ENCODE data around the gene PZP. TPM values are rescaled to one million over a fixed set of nuclear protein-coding genes. Genes with fewer than 3 reads are reported as not detected.
"Not testable (repeated sequence)": the region's sequence is repeated elsewhere in the genome, so short reads cannot be mapped to it uniquely, and the experiment has no call there.

The PZP gene
- total RNA-seq (under 1 TPM; 0.29 to 0.87 TPM), polyA plus RNA-seq (not detected)
- long read RNA-seq, donor 1, partial matches to known transcripts = 0 of 4 reads
- long read RNA-seq, donor 1, other reads (novel, unspliced or antisense) = 4 of 4 reads
- long read RNA-seq, donor 2, partial matches to known transcripts = 0 of 4 reads
- long read RNA-seq, donor 2, other reads (novel, unspliced or antisense) = 4 of 4 reads

DNA sequence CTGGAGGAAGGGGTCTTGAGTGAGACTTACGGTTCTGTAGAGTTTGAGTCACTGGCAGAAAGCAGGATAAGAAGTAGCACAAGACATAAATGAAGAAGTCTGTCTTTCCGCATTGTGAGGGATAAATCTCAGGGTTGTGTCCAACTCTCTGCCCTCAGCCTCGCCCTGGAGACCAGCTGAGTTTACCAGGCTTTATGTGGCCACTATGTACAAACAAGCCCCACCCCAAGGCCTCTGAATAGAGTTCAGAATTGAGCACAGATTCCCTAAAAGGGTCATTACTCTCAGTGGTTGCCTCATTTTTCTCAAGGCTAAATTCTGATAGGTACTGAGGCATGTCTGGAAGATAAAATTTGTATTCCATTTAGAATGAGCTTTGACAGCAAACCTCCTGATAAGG lies at the start of gene PZP:
Gene PZP, minus strand, starts transcription at position 167 of the 400 bp plus-strand sequence. Its CDS starts 54 bp downstream, at position 113.
- Histone ChIP-seq H3K4me1 (ENCODE audit: control insufficient read depth in 1 of 2, insufficient read depth in 2 of 2, low read length in 2 of 2) (no peaks in the 10 kb centered on the region), H3K9me3 (ENCODE audit: control insufficient read depth, low read length) (no peaks in the 10 kb centered on the region), H3K4me3 (ENCODE audit: low read length in 2 of 2) (no peak within 1 kb of the TSS), H3K36me3 (ENCODE audit: control insufficient read depth in 1 of 2, insufficient read depth in 2 of 2, low read length in 1 of 2) (no peaks in the 10 kb centered on the region), H3K27ac (ENCODE audit: low read depth in 1 of 2, low read length in 2 of 2) (no peak within 1 kb of the TSS), H3K27me3 (ENCODE audit: control insufficient read depth in 1 of 2, insufficient read depth in 2 of 2, low read length in 1 of 2) (no peaks in the 10 kb centered on the region)
- 81 to 83% methylated on average over 3 of the region's 3 CpGs for WGBS, 2 donors
- no peak for ATAC-seq (ENCODE audit: low FRiP score)
- intact Hi-C loops (cut with DNase I) = no loop called here
- DNase-seq = no peak

DNA sequence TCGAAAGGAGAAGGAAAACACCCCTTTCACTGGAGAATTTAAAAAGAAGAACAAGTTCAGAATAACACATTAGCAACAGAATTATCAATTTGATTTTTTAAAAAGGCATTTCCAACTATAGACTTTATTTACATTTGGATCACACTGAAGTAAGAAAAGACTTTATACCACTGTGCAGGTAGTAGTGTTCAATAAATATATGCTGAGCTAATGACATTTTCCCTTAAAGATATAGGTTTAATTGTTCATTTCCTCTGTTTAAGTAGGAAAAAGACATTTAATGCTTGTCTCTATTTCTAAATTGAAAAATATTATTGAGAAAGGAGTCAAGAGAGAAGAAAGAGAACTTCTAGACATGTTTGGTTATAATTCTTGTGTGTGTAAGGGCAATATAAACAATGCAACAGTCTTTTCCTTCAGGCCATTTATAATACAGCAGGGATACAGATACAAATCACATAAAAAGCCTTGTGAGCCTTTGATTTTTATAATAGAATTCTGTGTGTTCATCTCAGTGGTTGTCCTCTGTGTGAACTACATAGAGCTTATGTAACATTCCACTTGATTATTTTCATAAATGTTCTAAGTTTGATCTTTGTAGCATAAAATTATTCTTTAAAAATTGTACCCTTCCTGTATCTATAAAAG lies 48.7 kb upstream of the PZP start:
- WGBS, 2 donors = 38 to 40% methylated on average over 1 of the region's 1 CpG
- H3K36me3 ChIP-seq (ENCODE audit: control insufficient read depth in 1 of 2, insufficient read depth in 2 of 2, low read length in 1 of 2) = no peaks in the 10 kb centered on the region
- ATAC-seq (ENCODE audit: low FRiP score) (no peak), DNase-seq (no peak)
- H3K4me1 ChIP-seq (ENCODE audit: control insufficient read depth in 1 of 2, insufficient read depth in 2 of 2, low read length in 2 of 2) = no peaks in the 10 kb centered on the region
- no peaks in the 10 kb centered on the region for H3K9me3 ChIP-seq (ENCODE audit: control insufficient read depth, low read length)
- intact Hi-C loops (cut with DNase I) = no loop called here
- H3K27me3 ChIP-seq (ENCODE audit: control insufficient read depth in 1 of 2, insufficient read depth in 2 of 2, low read length in 1 of 2) = no peaks in the 10 kb centered on the region
- no peak overlapping the region for H3K27ac ChIP-seq (ENCODE audit: low read depth in 1 of 2, low read length in 2 of 2)
- no peak overlapping the region for H3K4me3 ChIP-seq (ENCODE audit: low read length in 2 of 2)

DNA sequence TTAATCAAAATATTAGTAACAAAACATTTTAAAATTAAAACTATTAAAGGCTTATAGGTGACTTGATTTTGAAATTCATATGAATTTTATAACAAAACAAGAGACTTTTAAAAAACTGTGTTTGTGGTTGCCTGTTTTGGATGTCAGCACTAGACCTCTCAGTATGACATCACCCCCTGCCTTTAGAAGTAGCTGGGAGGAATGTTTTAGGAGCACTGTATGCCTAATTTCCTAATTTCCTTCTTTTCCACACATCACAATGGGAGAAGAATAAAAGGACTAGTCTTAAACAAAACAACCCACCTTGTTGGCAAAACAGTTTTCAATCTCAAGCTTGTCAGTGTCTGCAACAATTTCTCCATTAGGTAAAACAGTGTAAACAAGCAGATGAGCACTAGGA lies 48.1 kb upstream of the PZP start:
- no peak for ATAC-seq (ENCODE audit: low FRiP score)
- intact Hi-C loops (cut with DNase I) = no loop called here
- H3K9me3 ChIP-seq (ENCODE audit: control insufficient read depth, low read length) = no peaks in the 10 kb centered on the region

DNA sequence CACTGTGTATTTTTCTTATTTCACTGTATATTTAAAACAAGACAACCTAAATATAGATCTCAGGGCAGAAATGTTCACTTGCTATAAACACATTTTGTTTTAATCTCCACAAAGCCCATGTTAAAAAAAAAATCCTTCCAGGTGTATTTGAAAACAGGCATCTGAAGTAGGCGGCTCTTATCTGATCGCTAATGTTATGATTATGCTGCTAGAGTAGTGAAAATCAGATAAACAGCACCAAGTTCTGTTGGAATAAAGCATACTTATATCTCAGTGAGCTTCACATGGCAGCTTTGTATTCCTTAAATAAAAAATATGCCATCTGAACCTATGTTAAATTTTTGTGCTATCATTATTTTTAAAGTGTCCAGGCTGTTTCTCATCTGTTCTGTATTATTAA lies 47.6 kb upstream of the PZP start:
- DNase-seq (no peak), ATAC-seq (ENCODE audit: low FRiP score) (no peak)
- WGBS, 2 donors = 47 to 68% methylated on average over 2 of the region's 2 CpGs
- Histone ChIP-seq H3K4me3 (ENCODE audit: low read length in 2 of 2) (no peak overlapping the region), H3K27ac (ENCODE audit: low read depth in 1 of 2, low read length in 2 of 2) (no peak overlapping the region), H3K36me3 (ENCODE audit: control insufficient read depth in 1 of 2, insufficient read depth in 2 of 2, low read length in 1 of 2) (no peaks in the 10 kb centered on the region), H3K4me1 (ENCODE audit: control insufficient read depth in 1 of 2, insufficient read depth in 2 of 2, low read length in 2 of 2) (no peaks in the 10 kb centered on the region), H3K27me3 (ENCODE audit: control insufficient read depth in 1 of 2, insufficient read depth in 2 of 2, low read length in 1 of 2) (no peaks in the 10 kb centered on the region), H3K9me3 (ENCODE audit: control insufficient read depth, low read length) (no peaks in the 10 kb centered on the region)
- intact Hi-C loops (cut with DNase I) = no loop called here

More for the DNA sequence above, 48.1 kb upstream of the PZP start:
- H3K4me3 ChIP-seq (ENCODE audit: low read length in 2 of 2) = no peak overlapping the region
- no peaks in the 10 kb centered on the region for H3K36me3 ChIP-seq (ENCODE audit: control insufficient read depth in 1 of 2, insufficient read depth in 2 of 2, low read length in 1 of 2)
- H3K27ac ChIP-seq (ENCODE audit: low read depth in 1 of 2, low read length in 2 of 2) = no peak overlapping the region
- DNase-seq = no peak
- H3K27me3 ChIP-seq (ENCODE audit: control insufficient read depth in 1 of 2, insufficient read depth in 2 of 2, low read length in 1 of 2) = no peaks in the 10 kb centered on the region
- no peaks in the 10 kb centered on the region for H3K4me1 ChIP-seq (ENCODE audit: control insufficient read depth in 1 of 2, insufficient read depth in 2 of 2, low read length in 2 of 2)

DNA sequence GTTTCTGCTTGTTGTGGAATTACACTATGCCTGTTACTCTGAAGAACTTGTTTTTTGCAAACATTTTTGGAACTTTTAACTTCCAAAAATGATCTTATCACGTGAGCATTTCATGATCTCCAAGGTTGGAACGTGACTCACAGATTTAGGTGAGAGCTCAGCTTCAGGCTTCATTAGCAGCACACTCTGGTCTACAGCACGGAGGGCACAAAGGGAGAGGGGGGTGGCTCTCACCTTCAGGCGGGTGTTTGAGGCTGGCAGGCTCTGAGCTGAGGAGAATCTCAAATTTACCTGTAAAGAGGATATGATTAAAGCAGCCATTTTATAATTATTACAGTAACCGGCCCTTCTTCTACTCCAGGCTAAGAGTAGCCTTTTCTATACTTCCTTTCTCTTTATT lies 45.3 kb upstream of the PZP start:
- H3K27ac ChIP-seq (ENCODE audit: low read depth in 1 of 2, low read length in 2 of 2) = no peak overlapping the region
- H3K4me1 ChIP-seq (ENCODE audit: control insufficient read depth in 1 of 2, insufficient read depth in 2 of 2, low read length in 2 of 2) = no peaks in the 10 kb centered on the region
- H3K27me3 ChIP-seq (ENCODE audit: control insufficient read depth in 1 of 2, insufficient read depth in 2 of 2, low read length in 1 of 2) = no peaks in the 10 kb centered on the region
- DNase-seq (no peak), ATAC-seq (ENCODE audit: low FRiP score) (no peak)
- H3K9me3 ChIP-seq (ENCODE audit: control insufficient read depth, low read length) = no peaks in the 10 kb centered on the region
- no peak overlapping the region for H3K4me3 ChIP-seq (ENCODE audit: low read length in 2 of 2)
- WGBS, 2 donors = 19 to 20% methylated on average over 5 of the region's 5 CpGs
- intact Hi-C loops (cut with DNase I) = no loop called here
- no peaks in the 10 kb centered on the region for H3K36me3 ChIP-seq (ENCODE audit: control insufficient read depth in 1 of 2, insufficient read depth in 2 of 2, low read length in 1 of 2)

DNA sequence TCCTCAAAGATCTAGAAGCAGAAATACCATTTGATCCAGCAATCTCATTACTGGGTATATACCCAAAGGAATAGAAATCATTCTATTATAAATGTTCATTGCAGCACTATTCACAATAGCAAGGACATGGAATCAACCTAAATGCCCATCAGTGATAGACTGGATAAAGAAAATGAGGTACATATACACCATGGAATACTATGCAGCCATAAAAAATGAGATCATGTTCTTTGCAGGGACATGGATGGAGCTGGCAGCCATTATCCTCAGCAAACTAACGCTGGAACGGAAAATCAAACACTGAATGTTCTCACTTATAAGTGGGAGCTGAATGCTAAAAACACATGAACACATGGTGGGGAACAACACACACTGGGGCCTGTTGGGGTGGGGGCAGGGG lies 44.6 kb upstream of the PZP start:
- H3K4me3 ChIP-seq (ENCODE audit: low read length in 2 of 2); H3K27me3 ChIP-seq (ENCODE audit: control insufficient read depth in 1 of 2, insufficient read depth in 2 of 2, low read length in 1 of 2); DNase-seq; H3K9me3 ChIP-seq (ENCODE audit: control insufficient read depth, low read length); intact Hi-C loops (cut with DNase I); H3K36me3 ChIP-seq (ENCODE audit: control insufficient read depth in 1 of 2, insufficient read depth in 2 of 2, low read length in 1 of 2); ATAC-seq (ENCODE audit: low FRiP score); H3K27ac ChIP-seq (ENCODE audit: low read depth in 1 of 2, low read length in 2 of 2); H3K4me1 ChIP-seq (ENCODE audit: control insufficient read depth in 1 of 2, insufficient read depth in 2 of 2, low read length in 2 of 2): not testable (repeated sequence)
- WGBS, 2 donors = 87 to 91% methylated on average over 2 of the region's 2 CpGs

DNA sequence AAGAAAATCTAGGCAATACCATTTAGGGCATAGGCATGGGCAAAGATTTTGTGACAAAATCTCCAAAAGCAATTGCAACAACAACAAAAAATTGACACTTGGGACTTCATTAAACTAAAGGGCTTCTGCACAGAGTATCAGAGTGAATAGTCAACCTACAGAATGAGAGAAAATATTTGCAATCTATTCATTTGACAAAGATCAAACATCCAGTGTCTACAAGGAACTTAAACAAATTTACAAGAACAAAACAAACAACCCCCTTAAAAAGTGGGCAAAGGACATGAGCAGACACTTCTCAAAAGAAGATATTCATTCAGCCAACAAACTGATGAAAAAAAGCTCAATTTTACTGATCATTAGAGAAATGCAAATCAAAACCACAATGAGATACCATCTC lies 44.1 kb upstream of the PZP start:
- Histone ChIP-seq H3K4me1 (ENCODE audit: control insufficient read depth in 1 of 2, insufficient read depth in 2 of 2, low read length in 2 of 2) (no peaks in the 10 kb centered on the region), H3K27ac (ENCODE audit: low read depth in 1 of 2, low read length in 2 of 2) (no peak overlapping the region), H3K9me3 (ENCODE audit: control insufficient read depth, low read length) (no peaks in the 10 kb centered on the region), H3K4me3 (ENCODE audit: low read length in 2 of 2) (no peak overlapping the region), H3K27me3 (ENCODE audit: control insufficient read depth in 1 of 2, insufficient read depth in 2 of 2, low read length in 1 of 2) (no peaks in the 10 kb centered on the region), H3K36me3 (ENCODE audit: control insufficient read depth in 1 of 2, insufficient read depth in 2 of 2, low read length in 1 of 2) (no peaks in the 10 kb centered on the region)
- DNase-seq (no peak), ATAC-seq (ENCODE audit: low FRiP score) (no peak)
- intact Hi-C loops (cut with DNase I) = no loop called here

DNA sequence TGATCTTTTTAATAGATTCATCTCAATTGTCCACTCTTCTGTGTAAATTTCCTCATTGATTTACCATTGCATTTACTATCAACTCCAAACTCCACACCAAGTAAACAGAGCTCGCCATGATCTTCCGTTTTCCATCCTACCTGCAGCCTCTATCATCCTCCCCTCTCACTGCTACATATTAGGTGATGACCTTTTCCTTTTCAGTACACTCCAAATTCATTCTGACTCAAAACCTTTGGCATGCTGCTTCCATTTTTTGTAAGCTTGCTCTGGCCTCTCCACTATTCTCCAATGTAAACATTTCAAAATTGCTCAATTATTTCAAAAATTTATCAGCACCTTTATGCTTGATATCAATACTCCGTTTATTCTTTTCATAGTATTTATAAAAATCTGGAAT lies 40.2 kb upstream of the PZP start:
- 59 to 67% methylated on average over 3 of the region's 3 CpGs for WGBS, 2 donors
- intact Hi-C loops (cut with DNase I) = loop anchor here in 1 of 2 donors (10.0 kb wide), 1 partner anchor 134 kb away; the partner anchor contains the start of gene A2M
- H3K9me3 ChIP-seq (ENCODE audit: control insufficient read depth, low read length) = no peaks in the 10 kb centered on the region
- no peak for ATAC-seq (ENCODE audit: low FRiP score)
- no peaks in the 10 kb centered on the region for H3K4me1 ChIP-seq (ENCODE audit: control insufficient read depth in 1 of 2, insufficient read depth in 2 of 2, low read length in 2 of 2)
- H3K27me3 ChIP-seq (ENCODE audit: control insufficient read depth in 1 of 2, insufficient read depth in 2 of 2, low read length in 1 of 2) = no peaks in the 10 kb centered on the region
- no peaks in the 10 kb centered on the region for H3K36me3 ChIP-seq (ENCODE audit: control insufficient read depth in 1 of 2, insufficient read depth in 2 of 2, low read length in 1 of 2)
- H3K27ac ChIP-seq (ENCODE audit: low read depth in 1 of 2, low read length in 2 of 2) = no peak overlapping the region
- no peak overlapping the region for H3K4me3 ChIP-seq (ENCODE audit: low read length in 2 of 2)
- no peak for DNase-seq

DNA sequence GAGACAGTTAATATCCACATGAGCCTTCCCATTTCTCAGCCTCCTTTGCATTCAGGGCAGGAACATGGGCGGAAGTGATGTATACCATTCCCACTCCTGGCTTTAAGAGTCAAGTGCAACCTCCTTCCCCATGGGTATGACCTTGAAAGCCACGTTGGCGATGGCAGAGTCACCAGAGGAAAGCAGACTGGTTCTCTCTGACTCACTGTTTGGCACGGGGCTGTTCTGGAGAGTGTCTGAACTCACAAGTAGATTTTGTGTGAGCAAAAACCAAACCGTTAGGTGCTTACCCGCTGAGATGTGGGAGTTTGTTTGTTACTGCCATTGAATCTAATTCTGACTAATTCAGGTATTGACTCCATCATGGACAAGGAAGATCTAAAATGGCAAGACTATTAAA lies 36.7 kb upstream of the PZP start:
- Histone ChIP-seq H3K4me1 (ENCODE audit: control insufficient read depth in 1 of 2, insufficient read depth in 2 of 2, low read length in 2 of 2) (no peaks in the 10 kb centered on the region), H3K9me3 (ENCODE audit: control insufficient read depth, low read length) (no peaks in the 10 kb centered on the region), H3K27me3 (ENCODE audit: control insufficient read depth in 1 of 2, insufficient read depth in 2 of 2, low read length in 1 of 2) (no peaks in the 10 kb centered on the region), H3K4me3 (ENCODE audit: low read length in 2 of 2) (no peak overlapping the region), H3K36me3 (ENCODE audit: control insufficient read depth in 1 of 2, insufficient read depth in 2 of 2, low read length in 1 of 2) (no peaks in the 10 kb centered on the region), H3K27ac (ENCODE audit: low read depth in 1 of 2, low read length in 2 of 2) (no peak overlapping the region)
- no peak for DNase-seq
- ATAC-seq (ENCODE audit: low FRiP score) = no peak
- 55 to 59% methylated on average over 6 of the region's 6 CpGs for WGBS, 2 donors
- intact Hi-C loops (cut with DNase I) = loop anchor here in 1 of 2 donors (10.0 kb wide), 1 partner anchor 130 kb away; the partner anchor contains the start of gene A2M
